ENCODE measurements around the gene NOM1. TPM values are rescaled to one million over a fixed set of nuclear protein-coding genes. Genes with fewer than 3 reads are reported as not detected.

The NOM1 gene
- total and polyA plus RNA-seq, 7 donors: 1.8 to 19.1 (median 14.1) TPM

DNA sequence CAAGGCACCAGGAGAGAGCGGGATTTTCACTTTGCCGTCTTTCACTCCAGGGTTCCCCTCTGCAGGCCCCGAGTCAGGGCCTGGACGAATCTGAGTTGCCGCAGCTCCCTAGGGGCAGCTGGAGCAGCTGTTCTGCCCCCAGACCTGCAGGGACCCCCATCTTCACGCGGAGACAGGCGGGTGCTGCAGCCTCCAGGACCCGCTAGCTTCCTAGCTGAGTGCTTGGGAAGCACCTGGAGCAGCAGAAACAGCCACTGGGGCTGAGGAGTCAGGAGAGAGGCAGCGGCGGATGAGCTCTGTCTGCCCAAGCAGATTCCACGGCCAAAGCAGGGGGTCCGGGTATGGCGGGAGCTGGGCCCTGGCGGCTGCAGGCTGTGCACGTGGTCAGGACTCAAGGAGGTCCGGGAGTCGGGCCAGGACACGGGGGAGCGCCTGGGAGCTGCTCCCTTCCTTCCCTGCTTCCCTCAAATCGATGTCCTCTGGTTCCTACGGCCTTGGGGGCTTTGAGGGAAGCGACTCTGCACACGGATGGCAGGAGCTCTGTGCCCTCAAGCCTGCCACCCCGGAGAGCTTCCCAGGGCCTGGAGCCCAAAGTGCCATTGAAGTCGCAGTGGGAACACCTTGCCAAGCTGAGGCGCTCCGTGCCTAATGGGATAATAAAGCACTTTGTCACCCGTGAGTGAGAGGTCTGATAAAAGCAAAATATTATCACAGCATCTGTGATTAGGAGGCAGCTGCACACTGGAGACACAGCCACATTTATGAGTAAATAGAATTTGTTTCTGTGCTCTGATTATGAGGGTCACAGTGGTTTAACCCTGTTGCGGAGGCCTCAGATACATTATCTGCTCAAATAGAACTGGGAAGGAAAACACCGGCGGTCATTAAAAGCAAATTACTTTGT is 43.8 kb downstream of the NOM1 start:
- Histone ChIP-seq H3K36me3 (no peaks in the 10 kb centered on the region), H3K4me1 (peaks cover 0 to 4% (median 0%) of the 10 kb centered on the region in 4 donors), H3K27me3 (peaks cover 6 to 68% (median 26%) of the 10 kb centered on the region in 3 donors), H3K4me3 (no peak overlapping the region), H3K27ac (no peak overlapping the region), H3K9me3 (peaks cover 0 to 3% (median 1%) of the 10 kb centered on the region in 4 donors)
- no peak for DNase-seq
- TF ChIP-seq POLR2AphosphoS5 (IDR thresholded peaks at IDR 0.05) (no peak), POLR2A (IDR thresholded peaks at IDR 0.05) (no peak), EP300 (IDR thresholded peaks at IDR 0.05) (no peak)
- TF ChIP-seq, protein P1, sequence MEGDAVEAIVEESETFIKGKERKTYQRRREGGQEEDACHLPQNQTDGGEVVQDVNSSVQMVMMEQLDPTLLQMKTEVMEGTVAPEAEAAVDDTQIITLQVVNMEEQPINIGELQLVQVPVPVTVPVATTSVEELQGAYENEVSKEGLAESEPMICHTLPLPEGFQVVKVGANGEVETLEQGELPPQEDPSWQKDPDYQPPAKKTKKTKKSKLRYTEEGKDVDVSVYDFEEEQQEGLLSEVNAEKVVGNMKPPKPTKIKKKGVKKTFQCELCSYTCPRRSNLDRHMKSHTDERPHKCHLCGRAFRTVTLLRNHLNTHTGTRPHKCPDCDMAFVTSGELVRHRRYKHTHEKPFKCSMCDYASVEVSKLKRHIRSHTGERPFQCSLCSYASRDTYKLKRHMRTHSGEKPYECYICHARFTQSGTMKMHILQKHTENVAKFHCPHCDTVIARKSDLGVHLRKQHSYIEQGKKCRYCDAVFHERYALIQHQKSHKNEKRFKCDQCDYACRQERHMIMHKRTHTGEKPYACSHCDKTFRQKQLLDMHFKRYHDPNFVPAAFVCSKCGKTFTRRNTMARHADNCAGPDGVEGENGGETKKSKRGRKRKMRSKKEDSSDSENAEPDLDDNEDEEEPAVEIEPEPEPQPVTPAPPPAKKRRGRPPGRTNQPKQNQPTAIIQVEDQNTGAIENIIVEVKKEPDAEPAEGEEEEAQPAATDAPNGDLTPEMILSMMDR (IDR thresholded peaks at IDR 0.05): no peak
- 66 to 85% methylated on average over 32 of the region's 32 CpGs for WGBS, 2 donors
- intact Hi-C loops (cut with DNase I): no loop called here

- Histone ChIP-seq H3K27me3 (peaks cover 6 to 74% (median 30%) of the 10 kb centered on the region in 3 donors), H3K9me3 (peaks cover 0 to 3% (median 1%) of the 10 kb centered on the region in 4 donors), H3K4me3 (no peak overlapping the region), H3K27ac (no peak overlapping the region), H3K36me3 (no peaks in the 10 kb centered on the region), H3K4me1 (peaks cover 0 to 4% (median 0%) of the 10 kb centered on the region in 4 donors)
- 78 to 89% methylated on average over 10 of the region's 10 CpGs for WGBS, 2 donors
- TF ChIP-seq, protein P1 (IDR thresholded peaks at IDR 0.05): no peak
- no peak for TF ChIP-seq POLR2AphosphoS5 (IDR thresholded peaks at IDR 0.05)
- TF ChIP-seq POLR2A (IDR thresholded peaks at IDR 0.05): no peak
- no peak for TF ChIP-seq EP300 (IDR thresholded peaks at IDR 0.05)
- intact Hi-C loops (cut with DNase I): no loop called here
- no peak for DNase-seq
Observed at GRCh38 chr7:156993925-156994235, 44.4 kb downstream of the NOM1 start.

GRCh38 chr7:156994417-156994816 is 44.9 kb downstream of the NOM1 start:
- 87 to 92% methylated on average over 8 of the region's 8 CpGs for WGBS, 2 donors
- Histone ChIP-seq H3K4me3 (no peak overlapping the region), H3K27ac (no peak overlapping the region), H3K36me3 (no peaks in the 10 kb centered on the region), H3K27me3 (peaks cover 10 to 80% (median 35%) of the 10 kb centered on the region in 3 donors), H3K9me3 (peaks cover 0 to 3% (median 1%) of the 10 kb centered on the region in 4 donors), H3K4me1 (peaks cover 0 to 5% (median 3%) of the 10 kb centered on the region in 4 donors)
- intact Hi-C loops (cut with DNase I): no loop called here
- TF ChIP-seq POLR2A (IDR thresholded peaks at IDR 0.05) (no peak), POLR2AphosphoS5 (IDR thresholded peaks at IDR 0.05) (no peak), EP300 (IDR thresholded peaks at IDR 0.05) (no peak)
- TF ChIP-seq, protein P1 (IDR thresholded peaks at IDR 0.05): no peak
- DNase-seq: no peak

DNA sequence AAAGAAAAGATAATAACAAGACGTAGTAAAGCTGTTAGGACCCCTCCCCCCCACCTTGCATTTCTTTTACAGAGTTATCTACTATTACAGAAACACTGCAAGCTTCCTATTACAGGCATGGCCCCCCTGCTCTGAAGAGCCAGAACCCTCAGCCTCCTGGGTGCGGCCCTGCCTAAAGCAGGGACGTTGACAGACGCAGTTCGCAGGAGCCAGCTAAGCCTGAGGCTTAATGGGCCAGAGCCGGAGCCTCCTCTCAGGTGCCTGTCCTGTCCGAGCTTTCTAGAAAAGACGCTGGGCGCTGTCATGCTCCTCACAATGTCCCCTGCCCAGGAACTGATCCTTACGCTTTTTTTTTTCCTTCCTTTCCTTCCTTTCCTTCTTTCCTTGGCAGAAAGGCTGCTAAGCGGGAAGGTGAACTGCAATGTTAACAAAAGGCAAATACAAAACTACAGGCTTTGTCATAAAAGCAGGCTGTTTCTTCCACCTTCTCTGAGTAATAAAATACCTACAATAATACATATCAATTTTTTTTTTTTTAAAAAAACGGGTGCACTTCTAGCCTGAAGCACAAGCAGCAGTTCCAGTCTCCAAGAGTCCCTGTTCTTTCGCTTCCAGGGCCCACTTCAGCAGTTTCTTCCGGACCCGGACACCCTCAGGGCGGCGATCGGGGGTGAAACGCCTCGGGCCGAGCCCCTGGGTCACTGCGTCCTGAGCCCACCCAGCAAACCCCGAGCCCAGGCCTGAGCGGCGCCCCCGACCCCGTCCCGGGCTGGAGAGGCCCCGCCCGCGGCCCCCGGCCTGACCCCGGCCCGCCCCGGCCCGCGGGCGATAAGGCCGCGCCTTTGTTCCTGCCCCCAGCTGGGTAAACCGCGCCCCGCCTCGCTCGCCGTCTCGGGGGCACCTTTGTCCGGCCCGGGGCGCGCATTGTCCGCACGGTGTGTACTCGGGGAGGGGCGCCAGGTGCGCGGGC is 49.8 kb downstream of the NOM1 start:
- no peak overlapping the region for H3K27ac ChIP-seq
- TF ChIP-seq EP300 (IDR thresholded peaks at IDR 0.05) (no peak), POLR2A (IDR thresholded peaks at IDR 0.05) (no peak), POLR2AphosphoS5 (IDR thresholded peaks at IDR 0.05) (no peak)
- TF ChIP-seq, protein P1 (IDR thresholded peaks at IDR 0.05): no peak
- intact Hi-C loops (cut with DNase I): no loop called here

More for the DNA sequence above, 49.8 kb downstream of the NOM1 start:
- Histone ChIP-seq H3K9me3 (peaks cover 0 to 3% (median 1%) of the 10 kb centered on the region in 4 donors), H3K4me1 (peaks cover 0 to 41% (median 38%) of the 10 kb centered on the region in 4 donors), H3K36me3 (no peaks in the 10 kb centered on the region), H3K4me3 (peak overlapping the region in 3 of 4 donors; percentile 38 to 47 (median 44)), H3K27me3 (peaks cover 48 to 97% (median 68%) of the 10 kb centered on the region in 3 donors)
- no peak for DNase-seq
- WGBS, 2 donors: 3 to 7% methylated on average over 57 of the region's 57 CpGs
